AG09319 (cell line): ENCODE results near the gene PTGR2.
"Not testable (repeated sequence)": the region's sequence is repeated elsewhere in the genome, so short reads cannot be mapped to it uniquely, and the experiment has no call there.

Experiments used
- DNase-seq: peaks from one replicate; pipeline ENCODE4 v3.0.0-alpha.2; 2010; ENCODE audit warnings: low read depth; ENCODE audit errors: extremely low read depth
- CTCF ChIP-seq: IDR thresholded peaks from 2 replicates; pipeline ENCODE4 v1.5.1; 2011; ENCODE audit warnings: low read depth, mild to moderate bottlenecking, inconsistent platforms, low read length, moderate library complexity

PTGR2 gene

GRCh38 chr14:73851000-73851399 is 631 bp upstream of the PTGR2 start:
- DNase-seq: no peak
- no peak for TF ChIP-seq CTCF

GRCh38 chr14:73859145-73859544 is 7.5 kb downstream of the PTGR2 start:
- no peak for DNase-seq
- TF ChIP-seq CTCF: no peak; the same call in 1 of the 2 replicates

GRCh38 chr14:73861073-73861472 is 9.4 kb downstream of the PTGR2 start:
- TF ChIP-seq CTCF: no peak
- DNase-seq: no peak

- TF ChIP-seq CTCF: no peak
- DNase-seq: no peak
These were observed 10.8 kb downstream of the PTGR2 start for GRCh38 chr14:73862480-73862879.

- TF ChIP-seq CTCF: no peak
- DNase-seq: no peak
These were observed 11.6 kb downstream of the PTGR2 start for GRCh38 chr14:73863209-73863608.

GRCh38 chr14:73865534-73866113 is 14.0 kb downstream of the PTGR2 start:
- no peak for DNase-seq
- no peak for TF ChIP-seq CTCF

- not testable (repeated sequence) for DNase-seq
These were observed 18.1 kb downstream of the PTGR2 start for GRCh38 chr14:73869754-73870153.

GRCh38 chr14:73870525-73871235 is 19.0 kb downstream of the PTGR2 start:
- no peak for TF ChIP-seq CTCF
- DNase-seq: no peak
